Panc1 (cell line): ENCODE measurements around the gene BRD4. TPM values are rescaled to one million over a fixed set of nuclear protein-coding genes. Genes with fewer than 3 reads are reported as not detected.

Experiments
- ATAC-seq: fragments of 200-7000 bp; cut with Tn5 transposase; 2 replicates; pipeline ENCODE4 v1.9.1; 2020; ENCODE audit warnings: mild to moderate bottlenecking, moderate library complexity
- BruUV-seq: library from RNA; stranded (reverse); fragments of 400-500 nt; replicated peaks from 2 replicates; lab custom pipeline; 2021; lab: Mats Ljungman, UMichigan
- CTCF ChIA-PET: fragments of 300-600 bp; sonication (Branson Sonifier 250); formaldehyde crosslinking; loops from one replicate; lab custom pipeline; 2022; ENCODE audit warnings: antibody characterized with exemption; lab: Charles Lee
- POLR2A ChIA-PET: fragments of 300-600 bp; sonication (Branson Sonifier 250); formaldehyde crosslinking; loops from one replicate; lab custom pipeline; 2022; ENCODE audit warnings: antibody characterized with exemption; lab: Charles Lee
- DNase-seq: peaks from one replicate; pipeline ENCODE4 v3.0.0-alpha.2; 2010; ENCODE audit warnings: low read depth, low spot score
- H3K27ac ChIP-seq: 2 replicates; pipeline ENCODE4 v1.5.1; 2011; ENCODE audit warnings: mild to moderate bottlenecking, low read length, inconsistent platforms
- H3K27me3 ChIP-seq: fragments of 200-500 bp; sonication (Bioruptor generic); 2 replicates; pipeline ENCODE4 v1.6.0; 2014; ENCODE audit warnings: low read length, inconsistent platforms; ENCODE audit not compliant: control insufficient read depth, insufficient read depth
- H3K36me3 ChIP-seq: fragments of 200-500 bp; sonication (Bioruptor generic); 2 replicates; pipeline ENCODE4 v1.5.1; 2014; ENCODE audit warnings: inconsistent platforms, mild to moderate bottlenecking, low read length, moderate library complexity; ENCODE audit not compliant: control insufficient read depth, insufficient read depth
- H3K4me1 ChIP-seq: 2 replicates; pipeline ENCODE4 v1.5.1; 2011; ENCODE audit warnings: inconsistent platforms, mild to moderate bottlenecking, low read length, moderate library complexity; ENCODE audit not compliant: control insufficient read depth, insufficient read depth
- H3K4me3 ChIP-seq, 2 experiments: 2 replicates each; pipeline ENCODE4 v1.5.1; 2011 to 2012; ENCODE audit warnings: low read depth in 2 of 2, low read length in 2 of 2, mild to moderate bottlenecking in 2 of 2, inconsistent platforms in 1 of 2, moderate library complexity in 1 of 2
- H3K9me3 ChIP-seq: fragments of 200-500 bp; sonication (Bioruptor generic); 2 replicates; pipeline ENCODE4 v1.5.1; 2014; ENCODE audit warnings: low read depth, mild to moderate bottlenecking, inconsistent platforms, low read length, moderate library complexity; ENCODE audit not compliant: control insufficient read depth, insufficient read depth
- CTCF ChIP-seq: fragments of 450-650 bp; IDR thresholded peaks from 2 replicates; pipeline ENCODE4 v1.5.1; 2017; ENCODE audit warnings: mild to moderate bottlenecking
- POLR2AphosphoS5 ChIP-seq: IDR thresholded peaks from 2 replicates; pipeline ENCODE4 v1.6.1; 2012; ENCODE audit warnings: mild to moderate bottlenecking, low read depth, low read length, moderate library complexity
- REST ChIP-seq, 2 experiments: IDR thresholded peaks; 2 replicates each; pipeline ENCODE4 v1.6.1; 2011 to 2012; ENCODE audit warnings: low read depth in 2 of 2, control low read depth in 1 of 2, low read length in 1 of 2, mild to moderate bottlenecking in 1 of 2, moderate library complexity in 1 of 2; ENCODE audit not compliant: insufficient read depth in 1 of 2
- SIN3A ChIP-seq: IDR thresholded peaks from 2 replicates; pipeline ENCODE4 v1.6.1; 2012; ENCODE audit warnings: low read depth, mild to moderate bottlenecking, low read length, moderate library complexity, borderline replicate concordance; ENCODE audit not compliant: insufficient read depth
- TCF7L2 ChIP-seq: IDR thresholded peaks from 2 replicates; pipeline ENCODE4 v1.6.1; 2011; ENCODE audit warnings: mild to moderate bottlenecking, low read depth, low read length, inconsistent platforms
- in situ Hi-C: cut with HindIII; loops from 2 replicates; pipeline ENCODE4 v1.10.0; 2016; ENCODE audit warnings: low sequenced_read_pairs, low pct_unique_long_range_greater_than_20kb
- intact Hi-C: fragments of 100-400 bp; cut with micrococcal nuclease; formaldehyde crosslinking; loops from one replicate; pipeline ENCODE4 v1.10.0; 2022; ENCODE audit not compliant: unreplicated experiment
- total RNA-seq: library from RNA; stranded (reverse); gene quantifications from one replicate; pipeline ENCODE4 v1.2.1, GENCODE V29; 2021; ENCODE audit not compliant: unreplicated experiment

Gene BRD4
- total RNA-seq, 1 experiment from 2014 or later: 102 TPM

- Histone ChIP-seq H3K36me3 (no peaks in the 10 kb centered on the region), H3K4me3 (no peak overlapping the region), H3K27ac (no peak overlapping the region), H3K9me3 (no peaks in the 10 kb centered on the region), H3K4me1 (peaks cover 50% of the 10 kb centered on the region), H3K27me3 (no peaks in the 10 kb centered on the region)
- TF ChIP-seq SIN3A: no peak
- TF ChIP-seq POLR2AphosphoS5: no peak
- TF ChIP-seq REST (IDR thresholded peaks at IDR 0.05; ENCODE audit: insufficient read depth in 1 of 2, low read depth in 2 of 2, low read length in 1 of 2): no peak
- no peak for TF ChIP-seq TCF7L2
- TF ChIP-seq CTCF: no peak
- in situ Hi-C loops: no loop called here
- intact Hi-C loops: no loop called here
- no TSS peak for BruUV-seq
- POLR2A ChIA-PET: no interaction called here
- DNase-seq: no peak
- CTCF ChIA-PET: no interaction called here
- no peak for ATAC-seq
Measured at GRCh38 chr19:15321739-15322138, 10.6 kb downstream of the BRD4 start.

GRCh38 chr19:15320116-15320515 lies 12.2 kb downstream of the BRD4 start:
- H3K36me3 ChIP-seq: no peaks in the 10 kb centered on the region
- ChIA-PET POLR2A (no interaction called here), CTCF (no interaction called here)
- H3K27ac ChIP-seq: no peak overlapping the region
- peaks cover 42% of the 10 kb centered on the region for H3K4me1 ChIP-seq
- DNase-seq (no peak), ATAC-seq (no peak)
- in situ Hi-C loops: no loop called here
- H3K27me3 ChIP-seq: no peaks in the 10 kb centered on the region
- intact Hi-C loops: no loop called here
- H3K4me3 ChIP-seq: no peak overlapping the region
- H3K9me3 ChIP-seq: no peaks in the 10 kb centered on the region
- TF ChIP-seq SIN3A (no peak), REST (IDR thresholded peaks at IDR 0.05; ENCODE audit: insufficient read depth in 1 of 2, low read depth in 2 of 2, low read length in 1 of 2) (no peak), POLR2AphosphoS5 (no peak), TCF7L2 (no peak), CTCF (no peak)
- no TSS peak for BruUV-seq
